ENCODE data around the gene FLRT2. TPM values are rescaled to one million over a fixed set of nuclear protein-coding genes. Genes with fewer than 3 reads are reported as not detected.

FLRT2 gene
- polyA plus RNA-seq, 1 donor (not counting 4 experiments of a cell fraction or from before 2014, with no cell fraction given) = 69.2 TPM

DNA sequence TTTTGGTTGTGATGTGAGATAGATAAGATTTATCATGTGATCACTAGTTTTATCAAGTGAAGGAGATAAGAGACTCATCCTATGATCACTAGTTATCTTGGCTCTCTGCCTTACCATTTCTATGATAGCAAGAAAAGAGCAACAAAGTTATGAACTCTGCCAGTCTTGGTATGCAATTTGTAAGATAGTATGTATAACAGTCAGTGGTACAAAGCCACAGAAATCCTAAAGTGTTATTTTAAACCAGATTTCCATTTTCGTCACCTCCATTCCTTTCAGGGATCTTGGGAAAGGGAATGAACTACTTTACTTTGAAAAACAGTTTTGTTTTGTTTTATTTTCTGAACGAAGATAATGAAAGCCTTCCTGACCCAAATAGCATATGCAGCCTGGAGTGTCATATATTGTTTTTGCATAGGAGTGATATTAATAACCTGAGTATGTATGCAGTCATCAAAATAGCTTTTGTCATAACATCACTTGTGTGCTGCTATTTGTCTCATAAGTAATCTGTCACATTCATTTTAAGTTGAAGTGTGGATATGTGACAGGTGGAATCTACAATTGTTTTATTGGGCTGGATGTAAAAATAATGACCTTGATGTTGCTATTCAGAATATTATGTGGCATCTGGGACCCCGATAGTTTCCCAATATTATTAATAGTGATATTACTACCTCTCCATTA, 35.0 kb downstream of the FLRT2 start:
- H3K27ac ChIP-seq (ENCODE audit: control insufficient read depth, insufficient read depth, low read length) = peak overlapping the region; percentile 97
- H2AFZ ChIP-seq (ENCODE audit: control insufficient read depth, low read length) = no peak overlapping the region
- H3K4me2 ChIP-seq (ENCODE audit: control insufficient read depth, extremely low read depth, insufficient read depth, low read depth, low read length) = peak overlapping the region; percentile 77

DNA sequence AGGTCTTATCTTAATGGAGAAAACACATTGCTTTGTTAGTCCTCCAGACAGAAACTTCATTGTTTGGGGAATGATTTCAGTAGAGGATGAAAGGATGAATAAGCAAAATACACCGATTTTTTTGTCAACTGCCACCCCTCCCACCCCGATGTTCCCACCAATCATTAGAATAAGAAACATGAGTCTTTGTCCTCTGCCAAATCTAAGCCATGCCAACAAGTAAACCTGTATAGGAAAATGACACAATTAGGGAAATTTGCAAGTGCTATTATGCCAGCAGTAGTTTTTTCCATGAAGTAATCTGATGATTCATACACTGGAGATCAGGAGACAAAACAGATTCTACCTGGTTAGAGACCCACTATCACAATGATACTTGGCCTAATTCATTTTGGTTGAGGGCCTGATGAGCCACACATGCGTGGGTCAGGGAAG, 35.9 kb downstream of the FLRT2 start:
- Histone ChIP-seq H3K27ac (ENCODE audit: control insufficient read depth, insufficient read depth, low read length) (peak overlapping the region; percentile 97), H3K9me3 (ENCODE audit: control insufficient read depth, low read depth, low read length) (no peaks in the 10 kb centered on the region), H3K4me2 (ENCODE audit: control insufficient read depth, extremely low read depth, insufficient read depth, low read depth, low read length) (peak overlapping the region; percentile 77), H3K9ac (ENCODE audit: control insufficient read depth, extremely low read depth, insufficient read depth, low read length) (peak overlapping the region; percentile 78), H3K4me1 (ENCODE audit: control insufficient read depth, extremely low read depth, insufficient read depth, low read length) (peaks cover 33% of the 10 kb centered on the region), H2AFZ (ENCODE audit: control insufficient read depth, low read length) (peak overlapping the region; percentile 9), H3K4me3 (ENCODE audit: control insufficient read depth in 2 of 3, extremely low read depth in 1 of 3, insufficient read depth in 2 of 3, low read depth in 1 of 3, low read length in 3 of 3) (peak overlapping the region in 1 of 3 experiments; percentile 36), H3K9me1 (ENCODE audit: control insufficient read depth, extremely low read depth, insufficient read depth, low read length) (no peaks in the 10 kb centered on the region), H4K20me1 (ENCODE audit: control insufficient read depth, extremely low read depth, insufficient read depth, low read length) (no peaks in the 10 kb centered on the region), H3K36me3 (ENCODE audit: control insufficient read depth in 2 of 2, extremely low read depth in 1 of 2, insufficient read depth in 2 of 2, low read length in 2 of 2) (peaks cover 7 to 24% of the 10 kb centered on the region in 2 experiments), H3K27me3 (ENCODE audit: control insufficient read depth, extremely low read depth, insufficient read depth, low read length) (no peaks in the 10 kb centered on the region), H3K79me2 (ENCODE audit: control insufficient read depth, insufficient read depth, low read length) (peaks cover 12% of the 10 kb centered on the region)
- dilution Hi-C loops (cut with MboI; ENCODE audit: extremely low pct_ligation_motif_present, low sequenced_read_pairs) = no loop called here
- FAIRE-seq = peak; percentile 74
- peak; percentile 68 for DNase-seq (ENCODE audit: low read depth, low spot score)
- TF ChIP-seq, protein P1, sequence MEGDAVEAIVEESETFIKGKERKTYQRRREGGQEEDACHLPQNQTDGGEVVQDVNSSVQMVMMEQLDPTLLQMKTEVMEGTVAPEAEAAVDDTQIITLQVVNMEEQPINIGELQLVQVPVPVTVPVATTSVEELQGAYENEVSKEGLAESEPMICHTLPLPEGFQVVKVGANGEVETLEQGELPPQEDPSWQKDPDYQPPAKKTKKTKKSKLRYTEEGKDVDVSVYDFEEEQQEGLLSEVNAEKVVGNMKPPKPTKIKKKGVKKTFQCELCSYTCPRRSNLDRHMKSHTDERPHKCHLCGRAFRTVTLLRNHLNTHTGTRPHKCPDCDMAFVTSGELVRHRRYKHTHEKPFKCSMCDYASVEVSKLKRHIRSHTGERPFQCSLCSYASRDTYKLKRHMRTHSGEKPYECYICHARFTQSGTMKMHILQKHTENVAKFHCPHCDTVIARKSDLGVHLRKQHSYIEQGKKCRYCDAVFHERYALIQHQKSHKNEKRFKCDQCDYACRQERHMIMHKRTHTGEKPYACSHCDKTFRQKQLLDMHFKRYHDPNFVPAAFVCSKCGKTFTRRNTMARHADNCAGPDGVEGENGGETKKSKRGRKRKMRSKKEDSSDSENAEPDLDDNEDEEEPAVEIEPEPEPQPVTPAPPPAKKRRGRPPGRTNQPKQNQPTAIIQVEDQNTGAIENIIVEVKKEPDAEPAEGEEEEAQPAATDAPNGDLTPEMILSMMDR (optimal IDR thresholded peaks at IDR 0.05 in 1 of 3, IDR thresholded peaks at IDR 0.05 in 1 of 3, conservative IDR thresholded peaks at IDR 0.05 in 1 of 3; ENCODE audit: extremely low read depth in 1 of 3, insufficient read depth in 2 of 3, low read length in 3 of 3) = no peak
- no peak for TF ChIP-seq EZH2 (IDR thresholded peaks at IDR 0.05; ENCODE audit: low read length)

More for the DNA sequence above, 35.0 kb downstream of the FLRT2 start:
- H3K9me1 ChIP-seq (ENCODE audit: control insufficient read depth, extremely low read depth, insufficient read depth, low read length) = no peaks in the 10 kb centered on the region
- H3K36me3 ChIP-seq (ENCODE audit: control insufficient read depth in 2 of 2, extremely low read depth in 1 of 2, insufficient read depth in 2 of 2, low read length in 2 of 2) = peaks cover 7 to 28% of the 10 kb centered on the region in 2 experiments
- H3K4me3 ChIP-seq (ENCODE audit: control insufficient read depth in 2 of 3, extremely low read depth in 1 of 3, insufficient read depth in 2 of 3, low read depth in 1 of 3, low read length in 3 of 3) = no peak overlapping the region
- H3K27me3 ChIP-seq (ENCODE audit: control insufficient read depth, extremely low read depth, insufficient read depth, low read length) = no peaks in the 10 kb centered on the region
- H3K9ac ChIP-seq (ENCODE audit: control insufficient read depth, extremely low read depth, insufficient read depth, low read length) = no peak overlapping the region
- H3K79me2 ChIP-seq (ENCODE audit: control insufficient read depth, insufficient read depth, low read length) = peaks cover 12% of the 10 kb centered on the region
- H3K4me1 ChIP-seq (ENCODE audit: control insufficient read depth, extremely low read depth, insufficient read depth, low read length) = peaks cover 33% of the 10 kb centered on the region
- TF ChIP-seq, protein P1 (optimal IDR thresholded peaks at IDR 0.05 in 1 of 3, IDR thresholded peaks at IDR 0.05 in 1 of 3, conservative IDR thresholded peaks at IDR 0.05 in 1 of 3; ENCODE audit: extremely low read depth in 1 of 3, insufficient read depth in 2 of 3, low read length in 3 of 3) = no peak
- TF ChIP-seq EZH2 (IDR thresholded peaks at IDR 0.05; ENCODE audit: low read length) = no peak
- no peaks in the 10 kb centered on the region for H3K9me3 ChIP-seq (ENCODE audit: control insufficient read depth, low read depth, low read length)
- DNase-seq (ENCODE audit: low read depth, low spot score) = no peak
- peak; percentile 9 for FAIRE-seq
- H4K20me1 ChIP-seq (ENCODE audit: control insufficient read depth, extremely low read depth, insufficient read depth, low read length) = no peaks in the 10 kb centered on the region
- dilution Hi-C loops (cut with MboI; ENCODE audit: extremely low pct_ligation_motif_present, low sequenced_read_pairs) = no loop called here
